HepG2 (cell line): ENCODE results near the gene ANKRD34C.

ENCODE experiments used
- CEBPB ChIP-seq: IDR thresholded peaks from 2 replicates; pipeline ENCODE4 v1.6.1; 2011; ENCODE audit warnings: low read depth, low read length, improper control_type of control experiment, borderline replicate concordance
- ZNF276 ChIP-seq: sonication (generic); formaldehyde crosslinking; IDR thresholded peaks from 2 replicates; pipeline ENCODE4 v1.4.0; 2020; ENCODE audit warnings: mild to moderate bottlenecking, low read depth, missing genetic modification reagents

- no peak for TF ChIP-seq CEBPB
- TF ChIP-seq ZNF276 (CRISPR knock-in tag), result no peak
Observed at GRCh38 chr15:79282371-79283251, at the start of gene ANKRD34C.
